ENCODE results near the gene APBA2. TPM values are rescaled to one million over a fixed set of nuclear protein-coding genes. Genes with fewer than 3 reads are reported as not detected.

The APBA2 gene
- total and polyA plus RNA-seq, 5 donors = 0.17 to 0.95 (median 0.38) TPM

DNA sequence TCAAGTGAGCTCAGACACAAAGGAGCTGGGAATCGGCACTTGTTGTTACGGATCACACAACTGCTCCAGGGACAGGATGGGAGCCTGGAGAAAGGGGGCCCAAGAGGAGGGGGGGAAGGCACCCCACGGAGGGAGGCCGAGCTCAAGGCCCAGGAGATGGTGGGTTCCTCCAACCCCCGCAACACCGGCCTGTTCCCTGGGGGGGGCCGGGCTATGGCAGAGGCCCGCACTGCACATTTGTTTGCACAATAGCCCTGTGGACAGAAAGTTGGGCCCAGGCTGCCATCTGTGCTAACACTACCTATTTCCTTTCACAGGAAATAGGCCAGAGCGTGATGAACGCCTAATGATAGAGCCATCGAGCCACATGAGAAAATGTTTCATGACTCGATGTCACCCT is 236.7 kb downstream of the APBA2 start:
- no peak overlapping the region for H3K27ac ChIP-seq (ENCODE audit: low read length)
- 75% methylated on average over 12 of the region's 12 CpGs for WGBS
- intact Hi-C loops (cut with DNase I) = loop anchor here in 1 of 4 donors (10.0 kb wide), 1 partner anchor 48 kb away; no protein-coding TSS in a partner anchor
- no peaks in the 10 kb centered on the region for H3K9me3 ChIP-seq (ENCODE audit: control insufficient read depth, low read length)
- ATAC-seq (no peak), DNase-seq (no peak)
- H3K4me1 ChIP-seq (ENCODE audit: control insufficient read depth, insufficient read depth, low read length) = no peaks in the 10 kb centered on the region
- no peak overlapping the region for H3K4me3 ChIP-seq (ENCODE audit: low read length)
- H3K27me3 ChIP-seq (ENCODE audit: control insufficient read depth, insufficient read depth) = no peaks in the 10 kb centered on the region

DNA sequence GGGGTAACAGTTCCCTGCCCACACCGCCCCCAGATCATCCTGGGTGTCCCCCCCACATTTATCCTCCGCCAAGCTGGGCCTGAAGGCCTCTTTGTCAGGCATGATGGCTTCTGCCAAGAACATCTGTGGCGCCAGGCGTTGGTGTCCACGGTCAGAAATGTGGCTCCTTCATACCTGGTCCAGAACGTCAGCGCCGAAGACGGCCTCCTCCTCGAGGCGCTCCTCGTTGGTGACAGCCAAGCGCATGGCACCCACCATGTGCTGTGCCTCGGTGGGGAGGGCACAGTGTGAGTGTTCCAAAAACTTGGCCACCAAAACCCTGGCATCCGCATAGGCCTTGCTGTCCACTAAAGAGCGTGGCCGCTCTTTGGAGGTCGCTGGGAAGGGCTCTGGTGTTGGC is 237.4 kb downstream of the APBA2 start:
- Histone ChIP-seq H3K27me3 (ENCODE audit: control insufficient read depth, insufficient read depth) (no peaks in the 10 kb centered on the region), H3K27ac (ENCODE audit: low read length) (no peak overlapping the region), H3K4me1 (ENCODE audit: control insufficient read depth, insufficient read depth, low read length) (no peaks in the 10 kb centered on the region), H3K4me3 (ENCODE audit: low read length) (no peak overlapping the region), H3K9me3 (ENCODE audit: control insufficient read depth, low read length) (no peaks in the 10 kb centered on the region)
- ATAC-seq (no peak), DNase-seq (no peak)
- WGBS = 90% methylated on average over 18 of the region's 18 CpGs
- intact Hi-C loops (cut with DNase I) = loop anchor here in 1 of 4 donors (10.0 kb wide), 1 partner anchor 48 kb away; no protein-coding TSS in a partner anchor

DNA sequence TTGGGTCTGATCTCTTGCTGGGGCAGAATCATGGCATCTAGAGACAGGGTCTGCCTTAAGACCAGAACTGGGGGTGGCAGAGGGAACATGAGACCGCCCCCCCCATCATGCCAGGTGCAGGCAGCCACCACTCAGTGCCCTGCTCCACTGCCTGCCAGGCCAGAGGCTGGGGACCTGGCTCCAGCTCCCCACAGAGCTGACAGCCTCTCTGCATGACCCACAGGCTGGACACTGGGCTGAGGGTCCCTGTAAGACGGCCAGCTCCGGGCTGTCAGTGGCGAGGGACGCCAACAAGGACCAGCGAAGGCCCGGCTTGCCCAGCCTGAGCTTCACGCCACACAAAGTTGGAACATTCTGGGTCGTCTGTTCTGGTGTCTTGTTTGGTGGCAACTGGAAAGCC is 238.2 kb downstream of the APBA2 start:
- Histone ChIP-seq H3K27ac (ENCODE audit: low read length) (no peak overlapping the region), H3K4me1 (ENCODE audit: control insufficient read depth, insufficient read depth, low read length) (no peaks in the 10 kb centered on the region), H3K9me3 (ENCODE audit: control insufficient read depth, low read length) (no peaks in the 10 kb centered on the region), H3K27me3 (ENCODE audit: control insufficient read depth, insufficient read depth) (no peaks in the 10 kb centered on the region), H3K4me3 (ENCODE audit: low read length) (no peak overlapping the region)
- intact Hi-C loops (cut with DNase I) = loop anchor here in 1 of 4 donors (10.0 kb wide), 1 partner anchor 49 kb away; no protein-coding TSS in a partner anchor
- DNase-seq = no peak
- no peak for ATAC-seq
- 93% methylated on average over 9 of the region's 9 CpGs for WGBS

GRCh38 chr15:29124581-29125381 is 239.0 kb downstream of the APBA2 start:
- ATAC-seq (no peak), DNase-seq (no peak)
- Histone ChIP-seq H3K4me3 (ENCODE audit: low read length) (no peak overlapping the region), H3K4me1 (ENCODE audit: control insufficient read depth, insufficient read depth, low read length) (no peaks in the 10 kb centered on the region), H3K9me3 (ENCODE audit: control insufficient read depth, low read length) (no peaks in the 10 kb centered on the region), H3K27me3 (ENCODE audit: control insufficient read depth, insufficient read depth) (no peaks in the 10 kb centered on the region), H3K27ac (ENCODE audit: low read length) (no peak overlapping the region)
- 79% methylated on average over 22 of the region's 22 CpGs for WGBS
- intact Hi-C loops (cut with DNase I) = loop anchor here in 1 of 4 donors (10.0 kb wide), 1 partner anchor 50 kb away; no protein-coding TSS in a partner anchor

DNA sequence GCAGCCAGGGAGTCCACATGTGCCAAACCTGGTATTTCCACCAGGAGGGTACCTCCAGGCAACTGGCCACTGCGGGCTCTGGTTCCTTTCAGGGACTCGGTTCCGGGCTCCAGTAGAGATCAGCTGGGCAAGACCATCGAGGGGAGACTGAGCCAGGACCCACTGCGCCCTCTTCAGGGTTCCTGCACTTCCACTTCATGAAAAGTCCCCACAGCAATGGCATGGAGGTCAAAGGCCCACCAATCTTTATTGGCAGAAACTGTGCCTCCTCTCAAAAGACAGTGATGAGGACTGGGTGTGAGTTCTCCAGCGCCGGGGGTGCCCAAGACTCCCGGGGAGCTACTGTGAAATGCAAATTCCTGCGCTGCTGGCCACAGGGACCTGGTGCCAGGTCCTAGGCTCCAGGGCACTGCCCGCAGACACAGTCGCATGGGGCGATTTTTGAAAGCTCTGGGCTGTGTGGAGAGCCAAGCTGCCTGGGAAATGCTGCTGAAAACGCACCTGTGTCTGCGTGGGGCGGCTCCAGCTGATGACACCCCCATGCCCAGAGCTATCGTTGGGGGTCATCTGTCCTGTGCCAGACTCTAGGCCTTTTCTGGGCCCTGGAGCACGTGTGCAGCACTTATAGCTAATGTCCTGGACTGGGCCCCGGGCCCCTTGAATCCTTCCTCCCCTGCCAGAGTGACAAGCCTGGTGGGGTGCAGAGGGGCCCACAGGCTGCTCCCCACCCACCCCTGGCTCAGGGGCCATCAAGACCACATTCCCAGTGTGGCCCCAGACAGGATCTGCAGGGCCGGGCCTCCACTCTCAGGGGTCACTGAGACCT is 239.8 kb downstream of the APBA2 start:
- H3K4me1 ChIP-seq (ENCODE audit: control insufficient read depth, insufficient read depth, low read length) = no peaks in the 10 kb centered on the region
- no peaks in the 10 kb centered on the region for H3K27me3 ChIP-seq (ENCODE audit: control insufficient read depth, insufficient read depth)
- intact Hi-C loops (cut with DNase I) = loop anchor here in 1 of 4 donors (10.0 kb wide), 1 partner anchor 51 kb away; no protein-coding TSS in a partner anchor
- DNase-seq (no peak), ATAC-seq (no peak)
- H3K9me3 ChIP-seq (ENCODE audit: control insufficient read depth, low read length) = no peaks in the 10 kb centered on the region
- H3K4me3 ChIP-seq (ENCODE audit: low read length) = no peak overlapping the region
- WGBS = 89% methylated on average over 19 of the region's 19 CpGs
- no peak overlapping the region for H3K27ac ChIP-seq (ENCODE audit: low read length)

GRCh38 chr15:29126208-29126536 is 240.4 kb downstream of the APBA2 start:
- WGBS = 86% methylated on average over 11 of the region's 11 CpGs
- Histone ChIP-seq H3K27me3 (ENCODE audit: control insufficient read depth, insufficient read depth) (no peaks in the 10 kb centered on the region), H3K4me1 (ENCODE audit: control insufficient read depth, insufficient read depth, low read length) (no peaks in the 10 kb centered on the region)

GRCh38 chr15:29126821-29127461 is 241.2 kb downstream of the APBA2 start:
- H3K27me3 ChIP-seq (ENCODE audit: control insufficient read depth, insufficient read depth) = no peaks in the 10 kb centered on the region
- intact Hi-C loops (cut with DNase I) = loop anchor here in 1 of 4 donors (10.0 kb wide), 1 partner anchor 52 kb away; no protein-coding TSS in a partner anchor

More at GRCh38 chr15:29126208-29126536, 240.4 kb downstream of the APBA2 start:
- ATAC-seq = no peak
- H3K4me3 ChIP-seq (ENCODE audit: low read length) = no peak overlapping the region
- peak in 1 of 3 donors; percentile 27 for DNase-seq
- intact Hi-C loops (cut with DNase I) = loop anchor here in 1 of 4 donors (10.0 kb wide), 1 partner anchor 51 kb away; no protein-coding TSS in a partner anchor
- no peak overlapping the region for H3K27ac ChIP-seq (ENCODE audit: low read length)
- no peaks in the 10 kb centered on the region for H3K9me3 ChIP-seq (ENCODE audit: control insufficient read depth, low read length)

DNA sequence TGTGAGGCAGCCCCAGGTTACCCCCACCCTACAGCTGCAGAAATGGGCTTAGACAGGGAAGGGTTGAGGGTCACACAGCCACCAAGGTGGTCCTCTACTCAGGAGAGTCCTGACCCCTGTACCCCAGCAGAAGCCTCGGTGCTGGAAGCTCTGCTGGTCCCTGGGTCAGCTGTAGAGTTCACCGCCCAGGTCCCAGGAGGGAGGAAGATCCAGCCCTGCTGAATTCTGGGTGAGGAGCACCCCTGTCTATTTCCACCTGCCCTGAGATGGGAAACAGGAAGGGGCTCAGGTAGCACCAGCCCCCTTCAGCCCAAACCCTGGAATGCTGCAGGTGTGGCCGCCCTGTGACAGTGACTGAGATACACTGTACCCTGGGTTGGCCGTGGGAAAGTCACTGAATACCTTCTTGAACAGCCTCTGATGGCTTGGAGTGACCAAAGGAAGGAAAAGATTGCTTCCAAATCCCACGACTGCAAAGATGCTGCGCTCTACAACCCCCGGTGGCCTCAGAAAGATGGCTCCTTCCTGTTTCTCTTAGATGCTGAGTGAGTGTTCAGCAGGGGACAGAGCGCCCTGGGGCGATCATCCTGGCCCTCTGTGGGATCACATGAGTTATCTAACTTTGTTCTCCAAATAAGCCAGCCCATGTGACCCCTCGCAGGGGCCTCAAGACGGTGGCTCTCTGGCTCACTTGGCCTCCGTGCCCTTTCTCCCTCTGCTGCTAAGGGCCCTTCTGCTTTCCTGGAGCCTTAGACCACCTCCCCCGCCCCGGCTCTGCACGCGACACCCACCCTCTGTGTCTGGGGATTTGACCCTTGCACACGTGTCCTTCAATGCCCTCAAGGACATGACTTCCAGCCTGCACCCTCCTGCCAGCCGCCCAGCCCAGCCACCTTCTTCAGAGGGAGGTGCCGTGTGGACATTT is 242.0 kb downstream of the APBA2 start:
- H3K27me3 ChIP-seq (ENCODE audit: control insufficient read depth, insufficient read depth) = no peaks in the 10 kb centered on the region
- intact Hi-C loops (cut with DNase I) = loop anchor here in 1 of 4 donors (10.0 kb wide), 1 partner anchor 53 kb away; no protein-coding TSS in a partner anchor
- 73% methylated on average over 19 of the region's 19 CpGs for WGBS
- ATAC-seq = no peak
- H3K4me3 ChIP-seq (ENCODE audit: low read length) = no peak overlapping the region
- no peak overlapping the region for H3K27ac ChIP-seq (ENCODE audit: low read length)
- H3K9me3 ChIP-seq (ENCODE audit: control insufficient read depth, low read length) = no peaks in the 10 kb centered on the region
- no peaks in the 10 kb centered on the region for H3K4me1 ChIP-seq (ENCODE audit: control insufficient read depth, insufficient read depth, low read length)
- peak in 1 of 3 donors; percentile 44 for DNase-seq

More at GRCh38 chr15:29126821-29127461, 241.2 kb downstream of the APBA2 start:
- Histone ChIP-seq H3K4me1 (ENCODE audit: control insufficient read depth, insufficient read depth, low read length) (no peaks in the 10 kb centered on the region), H3K9me3 (ENCODE audit: control insufficient read depth, low read length) (no peaks in the 10 kb centered on the region), H3K27ac (ENCODE audit: low read length) (no peak overlapping the region), H3K4me3 (ENCODE audit: low read length) (no peak overlapping the region)
- WGBS = 50% methylated on average over 19 of the region's 19 CpGs
- DNase-seq = peak in 1 of 3 donors; percentile 35
- ATAC-seq = no peak

DNA sequence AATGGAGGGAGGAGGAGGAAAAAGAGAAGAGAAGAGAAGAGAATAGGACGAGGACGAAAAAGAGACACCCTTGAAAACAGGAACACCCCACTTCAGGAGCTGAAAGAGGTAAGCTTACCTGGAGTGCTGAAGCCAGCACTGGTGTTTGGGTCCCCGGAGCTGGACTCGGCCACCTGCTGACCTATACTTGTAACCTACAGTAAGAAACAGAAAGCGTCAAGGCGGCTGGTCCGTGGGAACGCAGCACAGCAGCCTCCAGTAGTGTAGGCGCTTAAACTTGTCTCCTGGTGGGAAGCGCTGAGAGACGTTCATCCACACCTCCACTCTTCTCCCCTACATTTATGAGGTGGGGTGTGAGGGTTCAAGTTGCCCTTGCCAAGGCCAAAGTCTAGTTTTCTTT is 242.9 kb downstream of the APBA2 start:
- no peaks in the 10 kb centered on the region for H3K27me3 ChIP-seq (ENCODE audit: control insufficient read depth, insufficient read depth)
- ATAC-seq (no peak), DNase-seq (no peak)
- no peaks in the 10 kb centered on the region for H3K9me3 ChIP-seq (ENCODE audit: control insufficient read depth, low read length)
- no peaks in the 10 kb centered on the region for H3K4me1 ChIP-seq (ENCODE audit: control insufficient read depth, insufficient read depth, low read length)
- H3K4me3 ChIP-seq (ENCODE audit: low read length) = no peak overlapping the region
- intact Hi-C loops (cut with DNase I) = loop anchor here in 1 of 4 donors (10.0 kb wide), 1 partner anchor 54 kb away; no protein-coding TSS in a partner anchor
- 87% methylated on average over 11 of the region's 11 CpGs for WGBS
- no peak overlapping the region for H3K27ac ChIP-seq (ENCODE audit: low read length)

DNA sequence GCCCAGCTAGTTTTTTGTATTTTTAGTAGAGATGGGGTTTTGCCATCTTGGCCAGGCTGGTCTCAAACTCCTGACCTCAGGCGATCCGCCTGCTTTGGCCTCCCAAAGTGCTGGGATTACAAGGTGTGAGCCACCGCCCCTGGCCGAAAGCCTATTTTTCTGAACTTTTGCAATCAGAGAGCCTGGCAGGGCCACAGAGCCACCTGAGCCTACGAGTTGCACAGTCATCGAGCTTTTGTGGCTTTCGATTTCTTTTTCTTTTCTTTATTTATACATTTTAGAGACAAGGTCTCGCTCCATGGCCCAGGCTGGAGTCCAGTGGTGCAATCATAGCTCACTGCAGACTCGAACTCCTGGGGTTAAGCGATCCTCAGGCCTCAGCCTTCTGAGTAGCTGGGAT is 243.4 kb downstream of the APBA2 start:
- Histone ChIP-seq H3K27me3 (ENCODE audit: control insufficient read depth, insufficient read depth) (no peaks in the 10 kb centered on the region), H3K4me1 (ENCODE audit: control insufficient read depth, insufficient read depth, low read length) (no peaks in the 10 kb centered on the region), H3K27ac (ENCODE audit: low read length) (no peak overlapping the region), H3K9me3 (ENCODE audit: control insufficient read depth, low read length) (no peaks in the 10 kb centered on the region), H3K4me3 (ENCODE audit: low read length) (no peak overlapping the region)
- no peak for ATAC-seq
- WGBS = 92% methylated on average over 10 of the region's 10 CpGs
- intact Hi-C loops (cut with DNase I) = loop anchor here in 1 of 4 donors (10.0 kb wide), 1 partner anchor 54 kb away; no protein-coding TSS in a partner anchor
- no peak for DNase-seq
